Activated CD8-positive, alpha-beta memory T cell treated with anti-CD3 and anti-CD28 coated beads, Interleukin-2, amount 50 U/mL, for 4 hours (primary cell): ENCODE measurements around the gene RNF148.
"Not testable (repeated sequence)": the region's sequence is repeated elsewhere in the genome, so short reads cannot be mapped to it uniquely, and the experiment has no call there.

ENCODE experiments used
- DNase-seq: peaks from one replicate; pipeline ENCODE4 v3.0.0-alpha.2; 2020

Gene RNF148

DNA sequence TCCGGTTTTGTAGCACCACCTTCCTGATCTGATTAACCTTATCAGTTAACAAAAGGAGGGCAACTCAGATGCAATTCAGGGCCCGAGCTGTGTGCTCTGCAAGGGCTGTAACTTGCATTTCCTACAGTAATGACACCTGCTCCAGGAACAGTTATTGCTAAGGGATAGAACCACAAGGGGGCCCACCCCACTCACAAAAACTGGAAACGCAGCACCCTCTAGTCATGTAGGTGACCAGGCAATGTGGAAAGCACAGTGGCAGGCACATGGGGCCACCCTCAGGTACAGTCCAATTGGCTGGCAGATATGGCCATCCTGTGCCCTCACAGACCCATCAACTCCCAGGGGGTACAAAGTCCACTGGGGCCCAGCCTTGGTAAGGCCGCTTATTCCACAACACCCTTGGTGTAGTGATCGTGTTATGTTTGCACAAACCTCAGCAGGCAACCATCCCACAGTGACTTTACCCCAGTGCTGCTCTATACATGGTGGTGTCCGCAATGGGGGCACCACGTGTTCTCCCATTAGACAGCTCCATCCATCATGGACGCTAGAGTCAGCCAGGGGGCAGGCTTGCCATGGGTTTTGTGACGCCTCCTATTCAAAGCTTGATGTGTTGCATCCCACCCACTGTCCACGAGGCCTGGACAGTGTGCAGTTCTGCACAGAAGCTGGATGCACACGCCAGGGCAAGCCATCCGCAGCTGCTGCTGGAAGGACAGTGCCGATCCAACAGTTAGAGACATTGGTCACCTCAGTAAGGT is 13.2 kb downstream of the RNF148 start:
- no peak for DNase-seq

DNA sequence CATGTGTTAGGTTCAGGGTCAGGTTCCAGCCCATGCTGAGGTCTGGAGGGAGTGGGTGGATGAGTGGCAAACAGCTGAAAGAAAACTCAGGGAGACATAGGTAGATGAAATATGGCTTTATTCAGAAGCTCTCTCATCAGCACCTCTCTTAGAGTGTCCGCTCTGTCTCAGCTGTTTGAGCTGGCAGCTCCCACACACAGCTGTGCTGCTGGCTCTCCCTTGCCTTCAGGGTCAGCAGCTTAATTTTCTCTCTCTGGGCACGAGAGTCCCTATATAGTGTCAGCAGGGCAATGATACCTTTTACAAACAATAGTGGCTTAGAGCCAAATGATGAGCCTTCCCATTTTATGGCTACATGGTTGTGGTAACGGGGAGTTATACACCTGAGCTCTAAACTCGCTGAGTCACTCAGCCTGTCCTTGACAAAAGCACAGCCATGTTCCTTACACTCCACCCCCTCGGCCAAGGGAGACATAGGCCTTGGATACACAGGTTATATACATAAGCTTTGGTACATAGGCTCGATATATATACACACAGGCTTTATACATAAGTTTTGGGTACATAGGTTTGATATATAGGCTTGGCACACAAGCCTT is 14.2 kb downstream of the RNF148 start:
- DNase-seq: no peak

DNA sequence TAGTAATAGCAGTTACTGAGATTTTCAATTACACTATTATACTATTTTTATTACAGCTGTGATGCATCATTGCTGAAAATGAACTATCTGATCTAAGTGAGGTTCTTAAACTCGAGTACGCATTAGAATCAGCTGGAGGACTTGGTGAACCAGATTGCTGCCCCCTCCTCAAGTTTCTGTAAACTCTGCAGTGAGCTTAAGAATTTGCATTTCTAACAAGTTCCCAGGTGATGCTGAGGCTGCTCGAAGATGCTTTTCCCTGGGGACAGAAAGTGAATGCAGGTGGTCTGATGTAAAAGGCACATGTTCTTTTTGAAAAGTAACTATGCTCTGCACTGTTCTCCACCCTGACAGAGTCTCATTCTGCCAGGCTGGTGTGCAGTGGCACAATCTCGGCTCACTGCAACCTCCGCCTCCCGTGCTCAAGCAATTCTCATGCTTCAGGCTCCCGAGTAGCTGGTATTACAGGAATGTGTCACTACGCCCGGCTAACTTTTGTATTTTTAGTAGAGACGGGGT is 16.3 kb downstream of the RNF148 start:
- no peak for DNase-seq

DNA sequence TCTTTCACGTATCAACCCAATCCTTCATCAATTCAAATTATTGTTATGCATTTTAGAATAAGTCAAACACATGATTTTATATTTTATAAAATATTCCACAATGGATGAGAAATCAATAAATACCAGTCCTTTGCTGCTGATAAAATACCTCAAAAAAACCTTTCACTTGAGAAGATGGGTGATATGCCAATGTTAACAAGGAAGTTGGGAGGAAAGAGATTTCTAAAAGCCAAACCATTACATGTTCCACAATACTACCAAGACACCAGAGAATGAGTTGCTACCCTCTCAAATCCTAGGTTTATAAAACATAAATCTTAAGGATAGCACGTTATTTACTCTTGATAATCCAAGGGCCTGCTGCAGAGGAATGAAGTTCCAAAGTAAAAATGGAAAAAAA is 18.2 kb downstream of the RNF148 start:
- no peak for DNase-seq

DNA sequence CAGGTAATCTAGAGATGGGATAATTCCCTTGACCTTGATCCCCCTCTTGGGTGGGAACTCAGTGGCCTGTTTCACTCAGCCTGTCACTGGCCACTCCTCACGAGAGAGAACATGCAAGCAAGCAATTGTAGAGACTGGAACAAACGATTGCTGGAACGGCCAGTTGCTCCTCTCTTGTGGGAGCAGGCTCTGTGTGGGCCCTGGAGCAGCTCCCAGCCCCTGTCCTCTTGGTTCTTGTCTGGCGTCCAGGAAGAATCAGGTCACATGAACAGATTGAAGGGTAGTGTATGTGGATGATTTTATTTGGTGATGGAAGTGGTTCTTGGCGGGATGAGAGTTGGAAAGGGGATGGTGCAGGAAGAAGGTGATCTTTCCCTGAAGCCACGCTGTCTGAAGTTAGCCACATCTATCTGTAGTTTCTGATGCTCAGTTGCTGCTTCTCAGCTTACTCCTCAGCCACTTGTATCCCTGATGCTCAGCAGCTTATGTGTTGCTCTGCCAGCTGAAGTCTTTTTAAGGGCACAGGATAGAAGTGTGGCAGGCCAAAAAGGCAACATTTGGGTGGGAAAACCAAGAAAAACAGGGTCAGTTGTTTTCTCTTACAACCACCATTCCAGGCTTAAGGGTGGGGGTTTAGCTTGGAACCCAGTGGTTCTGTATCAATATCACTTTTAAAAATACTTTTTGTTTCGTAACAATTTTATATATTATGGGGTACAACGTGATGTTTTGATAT is 19.7 kb downstream of the RNF148 start:
- no peak for DNase-seq

DNA sequence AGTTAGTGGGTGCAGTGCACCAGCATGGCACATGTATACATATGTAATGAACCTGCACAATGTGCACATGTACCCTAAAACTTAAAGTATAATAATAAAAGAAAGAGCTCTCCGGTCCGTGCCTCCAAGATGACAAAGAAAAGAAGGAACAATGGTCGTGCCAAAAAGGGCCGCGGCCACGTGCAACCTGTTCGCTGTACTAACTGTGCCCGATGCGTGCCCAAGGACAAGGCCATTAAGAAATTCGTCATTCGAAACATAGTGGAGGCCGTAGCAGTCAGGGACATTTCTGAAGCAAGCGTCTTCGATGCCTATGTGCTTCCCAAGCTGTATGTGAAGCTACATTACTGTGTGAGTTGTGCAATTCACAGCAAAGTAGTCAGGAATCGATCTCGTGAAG is 21.5 kb downstream of the RNF148 start:
- not testable (repeated sequence) for DNase-seq

DNA sequence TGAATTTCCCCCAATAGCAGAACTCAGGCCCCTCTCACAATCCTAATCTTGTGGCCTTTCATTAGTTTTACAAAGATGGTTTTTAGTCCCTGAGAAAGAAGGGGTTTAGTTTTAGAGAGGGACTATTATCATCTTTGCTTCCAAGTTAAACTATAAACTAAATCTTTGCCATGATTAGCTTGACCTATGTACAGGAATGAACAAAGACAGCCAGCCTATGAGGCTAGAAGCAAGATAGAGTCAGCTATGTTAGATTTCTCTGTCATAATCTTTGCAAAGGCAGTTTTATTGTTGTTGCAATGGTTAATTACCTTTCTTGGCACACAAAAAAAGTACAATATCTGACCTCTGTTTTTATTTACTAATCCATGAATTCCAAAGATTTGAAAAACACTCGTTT is 22.9 kb downstream of the RNF148 start:
- DNase-seq: no peak

DNA sequence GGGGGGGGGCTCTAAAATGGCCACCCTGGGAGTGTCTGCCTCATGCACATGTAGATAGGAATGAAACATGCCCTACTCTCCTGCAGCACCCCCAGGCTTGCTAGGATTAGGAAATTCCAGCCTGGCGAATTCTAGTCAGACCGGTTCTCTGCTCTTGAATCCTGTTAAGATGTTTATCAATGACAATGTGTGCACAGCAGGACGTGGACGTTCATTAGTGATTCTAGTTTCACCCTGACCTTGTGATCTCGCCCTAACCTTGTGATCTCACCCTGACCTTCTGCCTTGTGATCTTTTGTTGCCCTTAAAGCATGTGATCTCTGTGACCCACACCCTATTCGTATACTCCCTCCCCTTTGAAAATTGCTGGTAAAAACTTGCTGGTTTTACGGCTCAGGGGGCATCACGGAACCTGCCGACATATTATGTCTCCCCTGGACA is 23.4 kb downstream of the RNF148 start:
- DNase-seq: not testable (repeated sequence)

DNA sequence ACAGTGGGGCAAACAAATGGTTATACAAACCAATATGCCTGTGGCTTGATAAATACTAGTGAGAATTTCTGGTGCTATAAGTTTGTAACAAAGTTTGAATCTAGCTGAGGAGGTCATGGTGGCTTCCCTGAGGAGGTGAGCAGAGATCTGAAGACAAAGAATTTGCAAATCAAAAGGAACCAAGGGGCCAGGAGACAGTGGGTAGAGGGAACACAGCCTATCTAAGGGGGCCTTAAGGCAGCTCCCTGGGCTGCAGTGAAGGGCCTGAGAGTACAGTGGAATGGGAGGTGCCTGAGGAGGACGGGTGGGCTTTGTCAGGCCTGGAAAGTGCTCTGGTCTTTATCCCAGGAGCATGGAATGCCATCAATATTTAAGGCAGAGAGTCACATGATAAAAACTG is 25.6 kb downstream of the RNF148 start:
- DNase-seq: no peak

DNA sequence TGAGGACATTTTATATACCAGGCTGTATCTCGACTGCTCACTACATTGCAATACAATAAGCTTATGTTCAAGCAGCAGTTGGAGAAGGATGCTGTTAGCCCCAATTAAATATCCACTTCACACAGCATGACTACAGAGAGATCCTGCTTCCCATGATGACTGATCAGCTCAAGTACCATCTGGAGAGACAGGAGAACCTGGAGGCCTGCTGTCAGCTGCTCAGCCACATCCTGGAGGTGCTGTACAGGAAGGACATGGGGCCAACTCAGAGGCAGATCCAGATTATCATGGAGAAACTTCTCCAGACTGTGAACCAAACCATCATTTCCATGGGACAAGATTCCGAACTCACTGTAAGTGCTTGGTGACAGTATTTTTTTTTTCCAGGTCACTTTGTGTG is 26.3 kb downstream of the RNF148 start:
- DNase-seq: no peak

DNA sequence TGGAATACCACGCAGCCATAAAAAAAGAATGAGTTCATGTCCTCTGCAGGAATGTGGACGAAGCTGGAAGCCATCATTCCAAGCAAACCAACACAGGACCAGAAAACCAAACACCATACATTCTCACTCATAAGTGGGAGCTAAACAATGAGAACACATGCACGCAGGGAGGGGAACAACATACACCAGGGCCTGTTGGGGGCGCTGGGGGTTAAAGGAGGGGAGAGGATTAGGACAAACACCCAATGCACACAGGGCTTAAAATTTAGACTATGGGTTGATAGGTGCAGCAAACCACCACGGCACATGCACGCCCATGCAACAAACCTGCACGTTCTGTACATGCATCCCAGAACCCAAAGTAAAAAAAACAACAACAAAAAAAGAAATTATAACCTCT is 27.1 kb downstream of the RNF148 start:
- DNase-seq: no peak

DNA sequence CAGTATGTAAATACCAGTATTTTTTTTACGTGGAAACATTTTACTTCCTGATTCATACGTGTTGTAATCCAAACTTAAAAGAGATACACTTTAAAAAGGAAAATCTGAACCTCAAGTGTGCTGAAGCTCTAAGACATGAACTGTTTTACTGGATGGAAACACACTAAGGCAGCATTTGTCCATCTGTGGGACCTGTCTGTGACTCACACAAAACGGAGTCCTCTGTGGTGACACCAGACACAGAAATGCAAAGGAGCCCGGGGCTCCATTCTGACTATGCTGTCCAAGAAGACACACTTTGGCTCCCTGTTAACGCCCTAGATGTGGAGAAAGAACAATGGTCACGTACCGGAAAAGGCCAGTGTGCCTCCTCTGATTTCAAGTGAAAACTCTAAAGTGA is 27.7 kb downstream of the RNF148 start:
- DNase-seq: no peak

DNA sequence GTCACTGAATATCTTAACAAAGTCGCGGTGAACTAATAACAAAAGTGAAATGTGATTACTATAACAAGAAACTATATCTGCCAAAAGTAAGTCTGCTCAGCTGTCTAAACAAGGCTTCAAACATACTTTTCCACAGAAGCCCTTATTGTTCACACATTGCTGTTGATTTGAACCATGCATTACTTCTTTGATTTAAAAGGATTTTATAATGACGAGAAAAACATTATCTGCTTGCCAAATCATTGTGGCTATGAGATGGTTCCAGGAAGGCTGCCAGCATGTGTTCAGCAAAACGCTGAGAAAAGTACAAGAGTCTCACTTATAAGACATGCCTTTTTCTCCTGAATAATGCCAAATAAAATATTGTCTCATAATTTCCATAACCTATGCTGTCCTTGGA is 28.2 kb downstream of the RNF148 start:
- no peak for DNase-seq

DNA sequence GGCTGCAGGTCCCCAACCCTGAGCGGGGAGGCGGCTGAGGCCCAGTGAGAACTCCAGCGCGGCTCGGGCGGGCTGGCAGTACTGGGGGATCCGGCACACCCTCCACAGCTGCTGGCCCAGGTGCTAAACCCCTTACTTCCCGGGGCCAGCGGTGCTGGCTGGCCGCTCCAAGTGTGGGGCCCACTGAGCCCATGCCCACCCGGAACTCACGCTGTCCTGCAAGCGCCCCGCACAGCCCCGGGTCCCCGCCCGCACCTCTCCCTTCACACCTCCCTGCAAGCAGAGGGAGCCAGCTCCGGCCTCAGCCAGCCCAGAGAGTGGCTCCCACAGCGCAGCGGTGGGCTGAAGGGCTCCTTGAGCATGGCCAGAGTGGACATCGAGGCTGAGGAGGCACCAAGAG is 28.8 kb downstream of the RNF148 start:
- DNase-seq: no peak

DNA sequence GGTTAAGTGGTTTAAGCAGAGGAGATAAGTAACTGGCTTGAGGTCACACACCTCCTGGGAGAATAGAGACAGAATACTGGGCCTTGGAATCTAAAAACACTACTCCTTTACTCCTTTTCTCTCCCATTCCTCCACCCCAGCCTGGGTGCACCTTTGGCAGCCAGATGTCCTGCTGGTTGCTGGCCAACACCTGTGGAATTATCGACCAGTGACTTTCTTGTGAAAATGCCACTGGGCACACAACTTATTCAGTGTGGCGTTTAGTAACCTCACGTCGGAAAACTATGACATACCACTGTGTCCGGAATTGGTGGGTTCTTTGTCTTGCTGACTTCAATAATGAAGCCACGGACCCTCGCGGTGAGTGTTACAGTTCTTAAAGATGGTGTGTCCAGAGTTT is 30.2 kb downstream of the RNF148 start:
- no peak for DNase-seq

DNA sequence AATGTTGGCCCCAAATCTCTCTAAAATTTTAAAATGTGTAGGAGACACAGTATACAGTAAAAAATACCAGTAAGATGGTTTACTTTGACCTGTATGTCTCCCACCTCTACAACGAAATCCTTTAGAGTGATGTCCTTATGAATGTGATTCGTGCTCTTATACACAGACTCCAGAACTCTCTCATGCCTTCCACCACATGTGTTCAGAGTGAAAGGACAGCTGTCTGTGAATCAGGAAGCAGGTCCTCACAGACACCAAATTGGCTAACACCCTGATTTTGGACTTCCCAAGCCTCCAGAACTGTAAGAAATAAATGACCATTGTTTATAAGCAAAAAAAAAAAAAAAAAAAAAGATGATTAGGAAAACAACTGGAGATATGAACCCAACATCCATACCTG is 39.0 kb downstream of the RNF148 start:
- no peak for DNase-seq

DNA sequence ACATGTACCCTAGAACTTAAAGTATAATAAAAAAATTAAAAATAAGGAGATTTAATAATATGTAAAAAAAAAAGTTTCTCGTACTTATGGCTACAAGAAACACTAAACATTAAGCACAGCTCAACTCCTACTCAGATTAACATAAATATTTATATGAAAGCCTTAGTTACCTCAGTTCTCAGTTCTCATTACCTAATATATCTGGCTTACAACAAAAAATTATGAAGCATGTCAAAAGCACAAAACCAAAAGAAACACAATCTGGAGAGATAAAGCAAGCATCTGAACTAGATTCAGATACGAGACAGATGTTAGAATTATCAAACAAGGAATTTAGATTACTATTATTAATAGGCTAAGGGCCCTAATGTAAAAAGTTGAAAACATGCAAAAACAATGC is 43.9 kb downstream of the RNF148 start:
- DNase-seq: no peak

DNA sequence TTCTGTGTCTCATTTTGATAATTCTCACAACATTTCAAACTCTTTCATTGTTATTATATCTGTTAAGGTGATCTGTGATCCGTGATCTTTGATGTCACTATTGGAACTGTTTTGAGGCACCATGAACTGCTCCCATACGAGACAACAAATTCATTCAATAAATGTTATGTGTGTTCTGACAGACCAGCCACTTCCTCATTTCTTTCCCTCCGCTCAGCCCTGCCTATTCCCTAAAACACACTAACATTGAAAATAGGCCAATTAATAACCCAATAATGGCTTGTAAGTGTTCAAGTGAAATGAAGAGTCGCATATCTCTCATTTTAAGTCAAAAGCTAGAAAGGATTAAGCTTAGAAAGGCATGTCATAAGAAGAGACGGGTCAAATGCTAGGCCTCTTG is 49.0 kb downstream of the RNF148 start:
- DNase-seq: no peak

DNA sequence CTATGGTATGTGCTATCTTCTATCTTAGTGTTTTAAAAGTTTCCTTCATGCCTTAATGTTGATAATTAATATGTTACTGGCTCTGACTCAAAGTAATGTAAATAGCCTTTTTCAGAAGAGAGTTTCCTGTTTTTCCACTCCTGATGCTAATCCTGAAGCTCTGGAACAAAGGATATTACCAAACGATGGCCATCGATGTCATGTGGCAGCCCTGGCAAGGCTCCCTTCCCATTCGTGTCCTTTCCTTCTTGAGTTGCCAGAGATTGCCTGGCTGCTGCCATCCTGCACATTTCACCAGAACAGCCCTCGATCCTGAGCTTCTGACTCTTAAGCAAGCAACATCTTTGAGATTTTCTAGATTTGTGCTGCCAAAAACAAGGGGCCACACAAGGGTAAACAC is 49.8 kb downstream of the RNF148 start:
- DNase-seq: no peak
